HepG2 (cell line): ENCODE results near the gene TBC1D2B. TPM values are rescaled to one million over a fixed set of nuclear protein-coding genes. Genes with fewer than 3 reads are reported as not detected.

Experiments
- ATAC-seq: fragments of 200-7000 bp; cut with Tn5 transposase; 3 replicates; pipeline ENCODE4 v1.9.1; 2020; ENCODE audit warnings: mild to moderate bottlenecking, moderate library complexity
- BruUV-seq: library from RNA; stranded (reverse); fragments of 400-500 nt; replicated peaks from 2 replicates; lab custom pipeline; 2021; lab: Mats Ljungman, UMichigan
- CTCF ChIA-PET: fragments of 300-600 bp; formaldehyde crosslinking; extraction: SDS; loops from one replicate; lab custom pipeline; 2021; ENCODE audit warnings: low total read pairs, inconsistent platforms, low intra/inter-chr PET ratio; lab: Yijun Ruan, JAX
- POLR2A ChIA-PET: fragments of 350-600 bp; sonication (Branson Sonifier 250); formaldehyde crosslinking; loops from one replicate; lab custom pipeline; 2020; ENCODE audit warnings: antibody characterized with exemption, inconsistent platforms; lab: Yijun Ruan, JAX
- DNase-seq: peaks from one replicate; pipeline ENCODE4 v3.0.0-alpha.2; 2015; ENCODE audit warnings: low spot score
- FAIRE-seq: peaks from 3 replicates; lab custom pipeline; 2011; peaks lifted over from hg19 to GRCh38; lab: Jason Lieb, UNC
- H2AFZ ChIP-seq: one replicate; pipeline ENCODE4 v1.6.1; 2011; ENCODE audit warnings: low read length, inconsistent platforms
- H3K27ac ChIP-seq: fragments of 300-600 bp; 3 replicates; pipeline ENCODE4 v1.8.0; 2011; ENCODE audit warnings: mixed run types, mild to moderate bottlenecking, mixed read lengths, low read length, inconsistent platforms; ENCODE audit not compliant: insufficient read depth; ENCODE audit errors: extremely low read length
- H3K27me3 ChIP-seq, 2 experiments: fragments of 200-600 bp in 1 of 2; 2 replicates in 1 of 2; 3 replicates in 1 of 2; pipeline versions ENCODE4 v1.6.0 to v1.8.0; 2011; ENCODE audit warnings: low read length in 2 of 2, mild to moderate bottlenecking in 2 of 2, moderate library complexity in 2 of 2, inconsistent platforms in 1 of 2; ENCODE audit not compliant: insufficient read depth in 2 of 2, control insufficient read depth in 1 of 2
- H3K36me3 ChIP-seq, 2 experiments: fragments of 200-600 bp in 1 of 2; replicated peaks in 1 of 2; 2 replicates in 1 of 2; 3 replicates in 1 of 2; pipeline versions ENCODE4 v1.5.1 to v1.8.0; 2011; ENCODE audit warnings: low read length in 2 of 2, inconsistent platforms in 1 of 2; ENCODE audit not compliant: insufficient read depth in 2 of 2, control insufficient read depth in 1 of 2
- H3K4me1 ChIP-seq: 2 replicates; pipeline ENCODE4 v1.5.1; 2012; ENCODE audit warnings: low read length, inconsistent platforms; ENCODE audit not compliant: insufficient read depth
- H3K4me2 ChIP-seq: 2 replicates; pipeline ENCODE4 v1.6.0; 2011; ENCODE audit warnings: low read depth, low read length, inconsistent platforms
- H3K4me3 ChIP-seq, 3 experiments: fragments of 200-600 bp in 1 of 3; sonication (generic), shearing (Covaris generic) in 1 of 3; replicated peaks in 1 of 3; 2 replicates each; pipeline ENCODE4 v1.5.1; 2011 to 2016; ENCODE audit warnings: low read length in 3 of 3, inconsistent platforms in 2 of 3, low read depth in 2 of 3, mild to moderate bottlenecking in 2 of 3, control low read depth in 1 of 3, mixed read lengths in 1 of 3; ENCODE audit not compliant: insufficient read depth in 1 of 3
- H3K79me2 ChIP-seq: one replicate; pipeline ENCODE4 v1.6.1; 2011; ENCODE audit warnings: low read length, inconsistent platforms; ENCODE audit not compliant: insufficient read depth
- H3K9ac ChIP-seq: 2 replicates; pipeline ENCODE4 v1.6.0; 2011; ENCODE audit warnings: mild to moderate bottlenecking, low read depth, low read length, inconsistent platforms; ENCODE audit not compliant: insufficient read depth
- H3K9me3 ChIP-seq: 2 replicates; pipeline ENCODE4 v1.5.1; 2012; ENCODE audit warnings: mild to moderate bottlenecking, low read length
- H4K20me1 ChIP-seq: 2 replicates; pipeline ENCODE4 v1.6.0; 2011; ENCODE audit warnings: inconsistent platforms, mild to moderate bottlenecking, low read length, moderate library complexity; ENCODE audit not compliant: insufficient read depth
- CHD2 ChIP-seq: IDR thresholded peaks from 2 replicates; pipeline ENCODE4 v1.6.1; 2011; ENCODE audit warnings: low read depth, low read length, improper control_type of control experiment
- FOXO1 ChIP-seq: sonication (generic); formaldehyde crosslinking; IDR thresholded peaks from 2 replicates; pipeline ENCODE4 v1.4.0; 2020; ENCODE audit warnings: missing genetic modification reagents
- MZF1 ChIP-seq: sonication (generic); formaldehyde crosslinking; IDR thresholded peaks from 2 replicates; pipeline ENCODE4 v1.8.1; 2023; ENCODE audit warnings: mild to moderate bottlenecking, missing genetic modification reagents, borderline replicate concordance
- NFE2 ChIP-seq: sonication (generic); formaldehyde crosslinking; IDR thresholded peaks from 2 replicates; pipeline ENCODE4 v1.4.0; 2020; ENCODE audit warnings: missing genetic modification reagents
- PITX1 ChIP-seq: sonication (generic); formaldehyde crosslinking; IDR thresholded peaks from 2 replicates; pipeline ENCODE4 v1.5.1; 2020; ENCODE audit warnings: mild to moderate bottlenecking, missing genetic modification reagents
- SOX5 ChIP-seq: IDR thresholded peaks from 2 replicates; pipeline ENCODE4 v1.6.1; 2016; ENCODE audit warnings: borderline replicate concordance
- ZBTB39 ChIP-seq: sonication (generic); formaldehyde crosslinking; IDR thresholded peaks from 2 replicates; pipeline ENCODE4 v1.5.0; 2020; ENCODE audit warnings: missing genetic modification reagents
- ZNF331 ChIP-seq: sonication (generic); formaldehyde crosslinking; IDR thresholded peaks from 2 replicates; pipeline ENCODE4 v1.4.0; 2020; ENCODE audit warnings: missing genetic modification reagents
- ZNF607 ChIP-seq: sonication (generic); formaldehyde crosslinking; IDR thresholded peaks from 2 replicates; pipeline ENCODE4 v1.5.1; 2020; ENCODE audit warnings: missing genetic modification reagents, mild to moderate bottlenecking, borderline replicate concordance
- WGBS: methylation state at CpG from one replicate; pipeline ENCODE4 v1.1.6; 2017; ENCODE audit warnings: low lambda C conversion rate; 5-methylcytosine and 5-hydroxymethylcytosine counted together
- in situ Hi-C: cut with HindIII; loops from 2 replicates; pipeline ENCODE4 v1.10.0; 2017; ENCODE audit warnings: low pct_unique_long_range_greater_than_20kb; ENCODE audit not compliant: extremely low pct_ligation_motif_present
- intact Hi-C: fragments of 100-400 bp; cut with micrococcal nuclease; formaldehyde crosslinking; loops from one replicate; pipeline ENCODE4 v1.10.0; 2022; ENCODE audit not compliant: unreplicated experiment
- polyA plus RNA-seq, 8 experiments: library from polyadenylated mRNA; depleted of rRNA in 3 of 8; stranded (reverse) in 7 of 8; unstranded in 1 of 8; fragments of >200 nt; fragmentation: Illumina TruSeq in 4 of 8; extraction: Trizol in 4 of 8; gene quantifications; 2 replicates each; pipeline versions ENCODE4 v1.2.1 to v1.2.3, GENCODE V29; 2011 to 2016; ENCODE audit warnings: low read depth in 4 of 8, missing spikeins in 1 of 8, mixed read lengths in 1 of 8; ENCODE audit not compliant: insufficient read depth in 1 of 8
- total RNA-seq, 5 experiments: library from RNA; depleted of rRNA; stranded (reverse); fragments of >200 nt; fragmentation: Illumina TruSeq; extraction: Trizol; gene quantifications; 2 replicates each; pipeline ENCODE4 v1.2.3, GENCODE V29; 2016; ENCODE audit warnings: low read depth in 1 of 5

The TBC1D2B gene
- total and polyA plus RNA-seq, 2 of the 13 experiments (the other 11 are each of a cell fraction or from before 2014, with no cell fraction given) = 10.1 to 14.4 TPM

- Histone ChIP-seq H3K4me1 (no peaks in the 10 kb centered on the region), H3K36me3 (no peaks in the 10 kb centered on the region), H3K4me3 (no peak overlapping the region), H3K27me3 (no peaks in the 10 kb centered on the region), H2AFZ (no peak overlapping the region), H3K9me3 (no peaks in the 10 kb centered on the region), H4K20me1 (no peaks in the 10 kb centered on the region), H3K9ac (no peak overlapping the region), H3K27ac (no peak overlapping the region), H3K79me2 (no peaks in the 10 kb centered on the region), H3K4me2 (no peak overlapping the region)
- in situ Hi-C loops = loop anchor here (5.0 kb wide), 2 partner anchors 85 to 130 kb away; no protein-coding TSS in a partner anchor
- ChIA-PET POLR2A (no interaction called here), CTCF (interaction anchor here (1.1 to 3.7 kb wide), 3 partner anchors 84 to 145 kb away, joined by 3 to 43 read pairs (median 14); no protein-coding TSS in a partner anchor)
- no peak for ATAC-seq
- 0% methylated on average over 2 of the region's 3 CpGs for WGBS
- FAIRE-seq = no peak
- no TSS peak for BruUV-seq
- no peak for DNase-seq
- intact Hi-C loops = no loop called here
- TF ChIP-seq MZF1 (CRISPR knock-in tag) (no peak), ZBTB39 (CRISPR knock-in tag) (no peak), PITX1 (CRISPR knock-in tag) (no peak), NFE2 (CRISPR knock-in tag) (no peak), CHD2 (no peak), SOX5 (CRISPR knock-in tag) (no peak), FOXO1 (CRISPR knock-in tag) (no peak), ZNF331 (CRISPR knock-in tag) (no peak), ZNF607 (CRISPR knock-in tag) (no peak)
These were observed 35.0 kb upstream of the TBC1D2B start for GRCh38 chr15:78112551-78112950.
